HG03571 (cell line): ENCODE results near the gene METAP1.
"Not testable (repeated sequence)": the region's sequence is repeated elsewhere in the genome, so short reads cannot be mapped to it uniquely, and the experiment has no call there.

ENCODE experiments used
- ATAC-seq: cut with Tn5 transposase; IDR thresholded peaks from one replicate; pipeline ENCODE4 v1.9.1; 2021; ENCODE audit not compliant: unreplicated experiment

The METAP1 gene

GRCh38 chr4:99091216-99091575 is 95.7 kb downstream of the METAP1 start:
- ATAC-seq, result no peak

- ATAC-seq, result not testable (repeated sequence)
Observed at GRCh38 chr4:99091841-99092240, 96.3 kb downstream of the METAP1 start.

- no peak for ATAC-seq
Observed at GRCh38 chr4:99099311-99099710, 103.8 kb downstream of the METAP1 start.

GRCh38 chr4:99099814-99100213 is 104.3 kb downstream of the METAP1 start:
- ATAC-seq, result not testable (repeated sequence)

GRCh38 chr4:99100876-99101275 is 105.4 kb downstream of the METAP1 start:
- ATAC-seq, result no peak

GRCh38 chr4:99102634-99103033 is 107.1 kb downstream of the METAP1 start:
- no peak for ATAC-seq

- ATAC-seq, result no peak
Observed at GRCh38 chr4:99103166-99103565, 107.6 kb downstream of the METAP1 start.

- no peak for ATAC-seq
Observed at GRCh38 chr4:99104153-99104552, 108.6 kb downstream of the METAP1 start.

GRCh38 chr4:99109286-99109685 is 113.8 kb downstream of the METAP1 start:
- not testable (repeated sequence) for ATAC-seq
